ENCODE results near the gene ZFYVE21. TPM values are rescaled to one million over a fixed set of nuclear protein-coding genes. Genes with fewer than 3 reads are reported as not detected.

ZFYVE21 gene
- total RNA-seq, 1 experiment from 2014 or later = 47.2 TPM

- intact Hi-C loops (cut with micrococcal nuclease) = no loop called here
- H2AFZ ChIP-seq (ENCODE audit: low read length) = no peak overlapping the region
- H3K4me2 ChIP-seq (ENCODE audit: low read length) = no peak overlapping the region
- H3K4me1 ChIP-seq (ENCODE audit: insufficient read depth, low read length) = peaks cover 23% of the 10 kb centered on the region
- POLR2A ChIA-PET (ENCODE audit: unreplicated experiment) = no interaction called here
- peaks cover 36% of the 10 kb centered on the region; the same call in 1 of the 2 replicates for H3K36me3 ChIP-seq (ENCODE audit: low read depth, low read length)
- H3F3A ChIP-seq (ENCODE audit: low read length, unreplicated experiment) = peaks cover 6% of the 10 kb centered on the region
- ATAC-seq (no peak), DNase-seq (no peak)
- H3K27me3 ChIP-seq (ENCODE audit: low read length) = no peaks in the 10 kb centered on the region
- no peaks in the 10 kb centered on the region for H3K9me2 ChIP-seq (replicated peaks; ENCODE audit: low read length)
- no peaks in the 10 kb centered on the region for H3K9me3 ChIP-seq (ENCODE audit: low read length)
- TF ChIP-seq EZH2phosphoT487 (IDR thresholded peaks at IDR 0.05; ENCODE audit: borderline replicate concordance, low read length) = no peak
- peak; percentile 34; the same call in 1 of the 2 replicates for TF ChIP-seq CTCF (conservative IDR thresholded peaks at IDR 0.05; ENCODE audit: low read depth, low read length)
- no peak for TF ChIP-seq EZH2 (IDR thresholded peaks at IDR 0.05; ENCODE audit: low read length, unreplicated experiment)
- H3K79me2 ChIP-seq (ENCODE audit: low read length) = no peaks in the 10 kb centered on the region
- H3K4me3 ChIP-seq (ENCODE audit: low read length) = no peak overlapping the region
- no TSS peak for BruUV-seq (replicated peaks)
- H3K9ac ChIP-seq (ENCODE audit: low read length) = no peak overlapping the region
- peaks cover 8% of the 10 kb centered on the region; the same call in 1 of the 2 replicates for H4K20me1 ChIP-seq (ENCODE audit: low read length)
- CTCF ChIA-PET = no interaction called here
- no peak overlapping the region; the same call in 1 of the 2 replicates for H3K27ac ChIP-seq (ENCODE audit: low read length)
Measured at GRCh38 chr14:103694572-103695026, 21.0 kb upstream of the ZFYVE21 start.

GRCh38 chr14:103695296-103696069, 20.1 kb upstream of the ZFYVE21 start:
- peaks cover 36% of the 10 kb centered on the region; the same call in 1 of the 2 replicates for H3K36me3 ChIP-seq (ENCODE audit: low read depth, low read length)
- ChIA-PET POLR2A (ENCODE audit: unreplicated experiment) (no interaction called here), CTCF (no interaction called here)
- no peak overlapping the region for H3K9ac ChIP-seq (ENCODE audit: low read length)
- H3F3A ChIP-seq (ENCODE audit: low read length, unreplicated experiment) = peaks cover 6% of the 10 kb centered on the region
- H3K27me3 ChIP-seq (ENCODE audit: low read length) = no peaks in the 10 kb centered on the region
- TF ChIP-seq CTCF (conservative IDR thresholded peaks at IDR 0.05; ENCODE audit: low read depth, low read length) (no peak), EZH2phosphoT487 (IDR thresholded peaks at IDR 0.05; ENCODE audit: borderline replicate concordance, low read length) (no peak), EZH2 (IDR thresholded peaks at IDR 0.05; ENCODE audit: low read length, unreplicated experiment) (no peak)
- no peaks in the 10 kb centered on the region for H3K9me2 ChIP-seq (replicated peaks; ENCODE audit: low read length)
- no TSS peak for BruUV-seq (replicated peaks)
- DNase-seq (no peak), ATAC-seq (no peak)
- no peaks in the 10 kb centered on the region for H3K9me3 ChIP-seq (ENCODE audit: low read length)
- no peak overlapping the region for H3K4me3 ChIP-seq (ENCODE audit: low read length)
- peaks cover 8% of the 10 kb centered on the region; the same call in 1 of the 2 replicates for H4K20me1 ChIP-seq (ENCODE audit: low read length)
- no peak overlapping the region for H3K4me2 ChIP-seq (ENCODE audit: low read length)
- H3K79me2 ChIP-seq (ENCODE audit: low read length) = no peaks in the 10 kb centered on the region
- H3K27ac ChIP-seq (ENCODE audit: low read length) = no peak overlapping the region
- no peak overlapping the region for H2AFZ ChIP-seq (ENCODE audit: low read length)
- peaks cover 23% of the 10 kb centered on the region for H3K4me1 ChIP-seq (ENCODE audit: insufficient read depth, low read length)
- intact Hi-C loops (cut with micrococcal nuclease) = no loop called here

- POLR2A ChIA-PET (ENCODE audit: unreplicated experiment) = no interaction called here
- H3K4me3 ChIP-seq (ENCODE audit: low read length) = no peak overlapping the region
- H3K27ac ChIP-seq (ENCODE audit: low read length) = no peak overlapping the region
- CTCF ChIA-PET = no interaction called here
- H3K79me2 ChIP-seq (ENCODE audit: low read length) = no peaks in the 10 kb centered on the region
- intact Hi-C loops (cut with micrococcal nuclease) = no loop called here
- peaks cover 23% of the 10 kb centered on the region for H3K4me1 ChIP-seq (ENCODE audit: insufficient read depth, low read length)
- peaks cover 8% of the 10 kb centered on the region; the same call in 1 of the 2 replicates for H4K20me1 ChIP-seq (ENCODE audit: low read length)
- H3K36me3 ChIP-seq (ENCODE audit: low read depth, low read length) = peaks cover 36% of the 10 kb centered on the region; the same call in 1 of the 2 replicates
- DNase-seq = no peak
- BruUV-seq (replicated peaks) = no TSS peak
- no peak overlapping the region for H3K4me2 ChIP-seq (ENCODE audit: low read length)
- no peak overlapping the region for H3K9ac ChIP-seq (ENCODE audit: low read length)
- H3K9me3 ChIP-seq (ENCODE audit: low read length) = no peaks in the 10 kb centered on the region
- no peak overlapping the region for H2AFZ ChIP-seq (ENCODE audit: low read length)
- no peak for ATAC-seq
- H3F3A ChIP-seq (ENCODE audit: low read length, unreplicated experiment) = peaks cover 6% of the 10 kb centered on the region
- TF ChIP-seq EZH2phosphoT487 (IDR thresholded peaks at IDR 0.05; ENCODE audit: borderline replicate concordance, low read length) (no peak), CTCF (conservative IDR thresholded peaks at IDR 0.05; ENCODE audit: low read depth, low read length) (no peak)
- H3K27me3 ChIP-seq (ENCODE audit: low read length) = no peaks in the 10 kb centered on the region
- H3K9me2 ChIP-seq (replicated peaks; ENCODE audit: low read length) = no peaks in the 10 kb centered on the region
Measured at GRCh38 chr14:103696070-103696402, 19.6 kb upstream of the ZFYVE21 start.

Measured in PC-3 (cell line).